Ishikawa (cell line): ENCODE data around the gene RALGPS1.

Experiments used
- CEBPB ChIP-seq: IDR thresholded peaks from 2 replicates; pipeline ENCODE4 v1.6.1; 2012
- EP300 ChIP-seq: IDR thresholded peaks from 2 replicates; pipeline ENCODE4 v1.6.1; 2012; ENCODE audit warnings: borderline replicate concordance
- MAX ChIP-seq: IDR thresholded peaks from 2 replicates; pipeline ENCODE4 v1.6.1; 2012
- RAD21 ChIP-seq: IDR thresholded peaks from 2 replicates; pipeline ENCODE4 v1.6.1; 2012; ENCODE audit warnings: low read depth
- REST ChIP-seq: IDR thresholded peaks from 2 replicates; pipeline ENCODE4 v1.6.1; 2012; ENCODE audit warnings: low read depth, mild to moderate bottlenecking
- YY1 ChIP-seq: IDR thresholded peaks from 2 replicates; pipeline ENCODE4 v1.6.1; 2012; ENCODE audit warnings: low read depth
- ZBTB7A ChIP-seq: IDR thresholded peaks from 2 replicates; pipeline ENCODE4 v1.6.1; 2012; ENCODE audit warnings: low read depth

- TF ChIP-seq CEBPB = no peak
- no peak for TF ChIP-seq REST
- no peak for TF ChIP-seq ZBTB7A
- TF ChIP-seq EP300 = no peak
- no peak for TF ChIP-seq MAX
- TF ChIP-seq RAD21 = no peak
- TF ChIP-seq YY1 = no peak
Measured at GRCh38 chr9:126981218-126981617, 66.6 kb downstream of the RALGPS1 start.
